HCT116 (cell line): ENCODE measurements around the gene GEMIN7. TPM values are rescaled to one million over a fixed set of nuclear protein-coding genes. Genes with fewer than 3 reads are reported as not detected.

Experiments used
- ATAC-seq: fragments of 200-7000 bp; cut with Tn5 transposase; 2 replicates; pipeline ENCODE4 v1.9.1; 2020; ENCODE audit warnings: mild to moderate bottlenecking, moderate library complexity
- BruUV-seq: library from RNA; stranded (reverse); fragments of 400-500 nt; replicated peaks from 2 replicates; lab custom pipeline; 2021; lab: Mats Ljungman, UMichigan
- CTCF ChIA-PET: fragments of 300-600 bp; sonication (Branson Sonifier 250); formaldehyde crosslinking; loops from one replicate; lab custom pipeline; 2021; ENCODE audit warnings: antibody characterized with exemption; lab: Charles Lee
- POLR2A ChIA-PET: fragments of 300-600, 350-600 bp; sonication (Branson Sonifier 250); formaldehyde crosslinking; loops from one replicate; lab custom pipeline; 2021; ENCODE audit warnings: antibody characterized with exemption; lab: Charles Lee
- RAD21 ChIA-PET, 2 experiments: fragments of 300-600 bp; sonication (Branson Sonifier 250); formaldehyde crosslinking; loops; one replicate each; lab custom pipeline; 2023; ENCODE audit warnings: low total read pairs in 2 of 2; ENCODE audit not compliant: uncharacterized antibody in 2 of 2, unreplicated experiment in 2 of 2, low non-redundant PET in 1 of 2; lab: Charles Lee
- DNase-seq: peaks from one replicate; pipeline ENCODE4 v3.0.0-alpha.2; 2010; ENCODE audit warnings: low read depth, low spot score
- H2AFZ ChIP-seq: fragments of 200-600 bp; shearing (Covaris generic), sonication (generic); 2 replicates; pipeline ENCODE4 v1.6.1; 2017; ENCODE audit warnings: low read depth, mixed run types, mixed read lengths, antibody characterized with exemption, low read length; ENCODE audit not compliant: poor library complexity, severe bottlenecking
- H3K27ac ChIP-seq: 2 replicates; pipeline ENCODE4 v1.5.1; 2012; ENCODE audit warnings: low read depth, low read length
- H3K27me3 ChIP-seq: fragments of 200-600 bp; sonication (generic); 2 replicates; pipeline ENCODE4 v1.6.1; 2016; ENCODE audit warnings: mixed run types, low read length, mixed read lengths; ENCODE audit not compliant: insufficient read depth
- H3K36me3 ChIP-seq, 2 experiments: fragments of 200-500 bp in 1 of 2; fragments of 200-600 bp in 1 of 2; sonication (Bioruptor generic) in 1 of 2; sonication (generic) in 1 of 2; 2 replicates each; pipeline versions ENCODE4 v1.5.1 to v1.6.1; 2014 to 2016; ENCODE audit warnings: low read length in 2 of 2, inconsistent platforms in 1 of 2, mixed read lengths in 1 of 2, mixed run types in 1 of 2; ENCODE audit not compliant: insufficient read depth in 2 of 2, control insufficient read depth in 1 of 2
- H3K4me1 ChIP-seq, 2 experiments: fragments of 200-600 bp in 1 of 2; sonication (generic) in 1 of 2; 2 replicates each; pipeline versions ENCODE4 v1.5.1 to v1.6.1; 2012 to 2017; ENCODE audit warnings: low read length in 2 of 2, inconsistent platforms in 1 of 2, mild to moderate bottlenecking in 1 of 2, mixed read lengths in 1 of 2, mixed run types in 1 of 2, moderate library complexity in 1 of 2; ENCODE audit not compliant: insufficient read depth in 2 of 2, control insufficient read depth in 1 of 2
- H3K4me2 ChIP-seq: fragments of 200-600 bp; sonication (generic); 2 replicates; pipeline ENCODE4 v1.6.1; 2017; ENCODE audit warnings: mixed run types, low read length, mixed read lengths
- H3K4me3 ChIP-seq, 2 experiments: fragments of 200-600 bp in 1 of 2; sonication (generic) in 1 of 2; replicated peaks in 1 of 2; 2 replicates each; pipeline ENCODE4 v1.5.1; 2011 to 2016; ENCODE audit warnings: low read length in 2 of 2, control low read depth in 1 of 2, low read depth in 1 of 2, mild to moderate bottlenecking in 1 of 2, mixed read lengths in 1 of 2, mixed run types in 1 of 2
- H3K79me2 ChIP-seq: fragments of 200-600 bp; sonication (generic); 2 replicates; pipeline ENCODE4 v1.6.1; 2017; ENCODE audit warnings: mild to moderate bottlenecking, mixed run types, low read length, moderate library complexity, mixed read lengths; ENCODE audit not compliant: insufficient read depth
- H3K9ac ChIP-seq: fragments of 200-600 bp; sonication (generic); 2 replicates; pipeline ENCODE4 v1.6.1; 2016; ENCODE audit warnings: low read length, mixed read lengths
- H3K9me2 ChIP-seq: fragments of 200-600 bp; sonication (generic), shearing (Covaris generic); 2 replicates; pipeline ENCODE4 v1.6.1; 2017; ENCODE audit warnings: mixed run types, mild to moderate bottlenecking, moderate library complexity; ENCODE audit not compliant: insufficient read depth
- H3K9me3 ChIP-seq, 2 experiments: fragments of 200-500 bp in 1 of 2; fragments of 200-600 bp in 1 of 2; sonication (Bioruptor generic) in 1 of 2; sonication (generic) in 1 of 2; 2 replicates each; pipeline ENCODE4 v1.6.1; 2014 to 2017; ENCODE audit warnings: low read length in 2 of 2, mixed read lengths in 2 of 2, inconsistent platforms in 1 of 2, low read depth in 1 of 2, mild to moderate bottlenecking in 1 of 2, mixed run types in 1 of 2, moderate library complexity in 1 of 2; ENCODE audit not compliant: control insufficient read depth in 1 of 2, insufficient read depth in 1 of 2
- H4K20me1 ChIP-seq: fragments of 200-600 bp; sonication (generic), shearing (Covaris generic); 2 replicates; pipeline ENCODE4 v1.6.1; 2017; ENCODE audit warnings: mixed run types, mild to moderate bottlenecking, moderate library complexity; ENCODE audit not compliant: insufficient read depth
- EGR1 ChIP-seq: IDR thresholded peaks from 2 replicates; pipeline ENCODE4 v1.6.1; 2012; ENCODE audit warnings: low read depth
- EZH2 ChIP-seq: fragments of 200-600 bp; sonication (generic); IDR thresholded peaks from 2 replicates; pipeline ENCODE4 v1.6.1; 2017; ENCODE audit warnings: antibody characterized with exemption, mixed run types
- EZH2phosphoT487 ChIP-seq: fragments of 200-600 bp; IDR thresholded peaks from 2 replicates; pipeline ENCODE4 v1.6.1; 2018; ENCODE audit warnings: antibody characterized with exemption, borderline replicate concordance
- FOSL1 ChIP-seq: IDR thresholded peaks from 2 replicates; pipeline ENCODE4 v1.6.1; 2012; ENCODE audit warnings: low read depth
- JUND ChIP-seq: IDR thresholded peaks from 2 replicates; pipeline ENCODE4 v1.6.1; 2012
- POLR2A ChIP-seq: IDR thresholded peaks from 2 replicates; pipeline ENCODE4 v1.7.0; 2011; ENCODE audit warnings: borderline replicate concordance; ENCODE audit not compliant: insufficient read depth, insufficient read length; ENCODE audit errors: extremely low read depth
- POLR2AphosphoS5 ChIP-seq: IDR thresholded peaks from 2 replicates; pipeline ENCODE4 v1.6.1; 2011; ENCODE audit warnings: mild to moderate bottlenecking, low read depth, low read length, moderate library complexity
- RAD21 ChIP-seq: IDR thresholded peaks from 2 replicates; pipeline ENCODE4 v1.6.1; 2012; ENCODE audit warnings: low read depth, mild to moderate bottlenecking
- SRF ChIP-seq: IDR thresholded peaks from 2 replicates; pipeline ENCODE4 v1.6.1; 2012; ENCODE audit warnings: low read depth
- TCF7L2 ChIP-seq: IDR thresholded peaks from 2 replicates; pipeline ENCODE4 v1.7.0; 2011; ENCODE audit warnings: borderline replicate concordance, inconsistent platforms; ENCODE audit not compliant: insufficient read depth, insufficient read length; ENCODE audit errors: extremely low read depth
- YY1 ChIP-seq: IDR thresholded peaks from 2 replicates; pipeline ENCODE4 v1.6.1; 2011; ENCODE audit warnings: low read length, low read depth, moderate library complexity, mild to moderate bottlenecking; ENCODE audit not compliant: insufficient replicate concordance; ENCODE audit errors: extremely low read depth
- ZFX ChIP-seq: fragments of 450-650 bp; IDR thresholded peaks from 2 replicates; pipeline ENCODE4 v1.6.1; 2017
- ZNF274 ChIP-seq: fragments of 200-500 bp; sonication (Bioruptor generic); IDR thresholded peaks from 2 replicates; pipeline ENCODE4 v1.6.1; 2014; ENCODE audit warnings: mild to moderate bottlenecking, low read depth, low read length, inconsistent platforms
- intact Hi-C: fragments of 100-400 bp; cut with micrococcal nuclease; formaldehyde crosslinking; loops from 2 replicates; pipeline ENCODE4 v1.10.0; 2022
- total RNA-seq: library from RNA; stranded (reverse); gene quantifications from one replicate; pipeline ENCODE4 v1.2.1, GENCODE V29; 2021; ENCODE audit not compliant: unreplicated experiment
- TF ChIP-seq, protein P1 (sequence below): IDR thresholded peaks from 2 replicates; pipeline ENCODE4 v1.6.1; 2011; ENCODE audit warnings: mild to moderate bottlenecking, low read length, moderate library complexity; ENCODE audit not compliant: insufficient replicate concordance; ENCODE audit errors: extremely low read depth
- TF ChIP-seq, protein P2 (sequence below): IDR thresholded peaks from 2 replicates; pipeline ENCODE4 v1.6.1; 2012

The GEMIN7 gene
- total RNA-seq, 1 experiment from 2014 or later = 35.4 TPM

DNA sequence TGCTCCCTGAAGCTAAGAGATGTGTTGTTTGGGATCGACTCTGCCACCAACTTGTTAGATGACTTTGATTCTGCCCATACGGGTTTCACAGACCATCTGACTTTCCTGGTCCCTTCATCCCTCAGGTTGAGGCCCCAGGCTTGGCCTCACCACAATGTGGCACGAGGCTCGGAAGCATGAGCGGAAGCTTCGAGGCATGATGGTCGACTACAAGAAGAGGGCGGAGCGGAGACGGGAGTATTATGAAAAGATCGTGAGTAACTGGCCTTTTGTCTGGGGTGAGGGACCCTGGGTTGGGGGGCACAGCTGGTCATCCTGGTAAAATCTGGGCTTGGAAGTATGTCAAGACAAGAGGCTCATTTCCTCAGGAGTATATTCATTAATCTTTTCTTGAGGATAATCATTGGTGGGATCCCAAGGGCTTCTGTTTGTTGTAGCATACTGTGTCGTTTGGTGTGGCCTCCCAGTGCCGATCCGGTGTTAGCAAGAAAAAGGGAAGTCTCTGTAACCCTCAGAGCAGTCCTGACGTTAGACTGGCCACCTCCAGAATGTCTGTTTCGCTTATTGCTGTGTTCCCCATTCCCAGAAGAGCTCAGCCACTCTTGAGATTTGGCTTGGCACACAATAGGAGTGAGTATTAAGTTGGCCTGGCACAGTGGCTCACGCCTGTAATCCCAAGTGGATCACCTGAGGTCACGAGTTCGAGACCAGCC lies 38.8 kb upstream of the GEMIN7 start:
- intact Hi-C loops = no loop called here
- Histone ChIP-seq H3K79me2 (peaks cover 61% of the 10 kb centered on the region), H3K4me2 (peak overlapping the region; percentile 94), H3K9me2 (no peaks in the 10 kb centered on the region), H3K9me3 (no peaks in the 10 kb centered on the region), H3K27ac (0 out of 2 replicates have a peak overlapping the region, but pooled peaks have one; percentile 89), H3K36me3 (peaks cover 31 to 33% of the 10 kb centered on the region in 2 experiments), H4K20me1 (peaks cover 15% of the 10 kb centered on the region; the same call in 1 of the 2 replicates), H3K4me3 (peak overlapping the region; percentile 94 to 95), H3K4me1 (peaks cover 7 to 9% of the 10 kb centered on the region in 2 experiments), H3K27me3 (no peaks in the 10 kb centered on the region), H3K9ac (peak overlapping the region; percentile 90), H2AFZ (no peak overlapping the region)
- BruUV-seq = TSS peak; percentile 61
- ChIA-PET RAD21 (no interaction called here), CTCF (interaction anchor here (1.9 kb wide), 1 partner anchor 19 kb away, joined by 18 read pairs; no protein-coding TSS in a partner anchor), POLR2A (interaction anchor here (1.0 kb wide), 1 partner anchor 150 kb away, joined by 3 read pairs; no protein-coding TSS in a partner anchor)
- TF ChIP-seq, protein P1, sequence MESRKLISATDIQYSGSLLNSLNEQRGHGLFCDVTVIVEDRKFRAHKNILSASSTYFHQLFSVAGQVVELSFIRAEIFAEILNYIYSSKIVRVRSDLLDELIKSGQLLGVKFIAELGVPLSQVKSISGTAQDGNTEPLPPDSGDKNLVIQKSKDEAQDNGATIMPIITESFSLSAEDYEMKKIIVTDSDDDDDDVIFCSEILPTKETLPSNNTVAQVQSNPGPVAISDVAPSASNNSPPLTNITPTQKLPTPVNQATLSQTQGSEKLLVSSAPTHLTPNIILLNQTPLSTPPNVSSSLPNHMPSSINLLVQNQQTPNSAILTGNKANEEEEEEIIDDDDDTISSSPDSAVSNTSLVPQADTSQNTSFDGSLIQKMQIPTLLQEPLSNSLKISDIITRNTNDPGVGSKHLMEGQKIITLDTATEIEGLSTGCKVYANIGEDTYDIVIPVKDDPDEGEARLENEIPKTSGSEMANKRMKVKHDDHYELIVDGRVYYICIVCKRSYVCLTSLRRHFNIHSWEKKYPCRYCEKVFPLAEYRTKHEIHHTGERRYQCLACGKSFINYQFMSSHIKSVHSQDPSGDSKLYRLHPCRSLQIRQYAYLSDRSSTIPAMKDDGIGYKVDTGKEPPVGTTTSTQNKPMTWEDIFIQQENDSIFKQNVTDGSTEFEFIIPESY = no peak
- no peak for TF ChIP-seq ZFX
- TF ChIP-seq POLR2A = no peak
- no peak for TF ChIP-seq EZH2phosphoT487
- no peak for TF ChIP-seq JUND
- TF ChIP-seq, protein P2, sequence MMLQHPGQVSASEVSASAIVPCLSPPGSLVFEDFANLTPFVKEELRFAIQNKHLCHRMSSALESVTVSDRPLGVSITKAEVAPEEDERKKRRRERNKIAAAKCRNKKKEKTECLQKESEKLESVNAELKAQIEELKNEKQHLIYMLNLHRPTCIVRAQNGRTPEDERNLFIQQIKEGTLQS = no peak
- ATAC-seq (no peak), DNase-seq (no peak)

DNA sequence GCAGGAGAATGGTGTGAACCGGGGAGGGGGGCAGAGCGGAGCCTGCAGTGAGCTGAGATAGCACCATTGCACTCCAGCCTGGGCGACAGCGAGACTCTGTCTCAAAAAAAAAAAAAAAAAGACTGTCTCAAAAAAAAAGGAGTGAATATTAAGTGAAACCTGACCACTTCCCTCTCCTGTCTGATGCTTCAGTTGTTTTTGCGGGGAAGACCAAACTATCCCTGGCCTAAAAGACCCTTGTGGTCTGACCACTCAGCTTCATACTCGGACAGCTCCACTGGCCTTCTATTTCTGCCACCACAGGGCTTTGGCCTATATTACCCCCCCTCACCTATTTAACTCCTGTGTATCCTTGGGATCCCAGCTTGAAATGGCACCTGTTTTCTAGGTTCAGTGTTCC lies 37.9 kb upstream of the GEMIN7 start:
- Histone ChIP-seq H3K4me2 (no peak overlapping the region), H3K36me3 (peaks cover 38 to 42% of the 10 kb centered on the region in 2 experiments), H2AFZ (no peak overlapping the region), H3K79me2 (peaks cover 70% of the 10 kb centered on the region), H3K9me3 (no peaks in the 10 kb centered on the region), H4K20me1 (peaks cover 15% of the 10 kb centered on the region; the same call in 1 of the 2 replicates), H3K4me1 (peaks cover 7 to 9% of the 10 kb centered on the region in 2 experiments), H3K9ac (no peak overlapping the region), H3K27ac (no peak overlapping the region), H3K27me3 (no peaks in the 10 kb centered on the region), H3K4me3 (no peak overlapping the region), H3K9me2 (no peaks in the 10 kb centered on the region)
- no TSS peak for BruUV-seq
- no peak for TF ChIP-seq POLR2AphosphoS5
- no peak for TF ChIP-seq ZNF274
- TF ChIP-seq YY1 = no peak
- no peak for TF ChIP-seq FOSL1
- TF ChIP-seq EGR1 = no peak
- no peak for TF ChIP-seq EZH2
- TF ChIP-seq POLR2A = no peak
- TF ChIP-seq EZH2phosphoT487 = no peak
- TF ChIP-seq, protein P2 = no peak
- TF ChIP-seq TCF7L2 = no peak
- TF ChIP-seq ZFX = no peak
- no peak for TF ChIP-seq RAD21
- TF ChIP-seq SRF = no peak
- ChIA-PET CTCF (no interaction called here), RAD21 (no interaction called here), POLR2A (no interaction called here)
- intact Hi-C loops = no loop called here
- no peak for DNase-seq
- ATAC-seq = no peak
